GM12874 (cell line): ENCODE results near the gene XPO4.

ENCODE experiments used
- TF ChIP-seq, protein P1 (sequence below): IDR thresholded peaks from 2 replicates; pipeline ENCODE4 v1.5.1; 2011; ENCODE audit warnings: low read depth, mild to moderate bottlenecking, control low read depth, low read length, moderate library complexity; ENCODE audit not compliant: insufficient read depth

Gene XPO4

DNA sequence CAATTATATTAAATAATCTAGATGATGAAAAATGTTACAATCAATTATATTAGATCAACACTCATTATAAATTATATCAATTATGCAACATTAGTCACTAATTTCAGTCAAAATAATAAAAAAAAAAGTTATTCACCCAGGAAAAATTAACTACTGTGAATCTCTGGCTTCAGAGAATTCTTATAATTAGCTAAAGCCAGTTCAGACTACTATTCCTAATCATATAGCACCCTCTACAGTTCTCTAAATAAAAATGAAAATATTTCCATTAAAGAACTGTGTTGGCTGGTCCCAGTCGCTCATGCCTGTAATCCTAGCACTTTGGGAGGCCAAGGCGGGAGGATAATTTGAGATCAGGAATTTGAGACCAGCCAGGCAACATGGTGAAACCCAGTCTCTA, 33.0 kb downstream of the XPO4 start:
- TF ChIP-seq, protein P1, sequence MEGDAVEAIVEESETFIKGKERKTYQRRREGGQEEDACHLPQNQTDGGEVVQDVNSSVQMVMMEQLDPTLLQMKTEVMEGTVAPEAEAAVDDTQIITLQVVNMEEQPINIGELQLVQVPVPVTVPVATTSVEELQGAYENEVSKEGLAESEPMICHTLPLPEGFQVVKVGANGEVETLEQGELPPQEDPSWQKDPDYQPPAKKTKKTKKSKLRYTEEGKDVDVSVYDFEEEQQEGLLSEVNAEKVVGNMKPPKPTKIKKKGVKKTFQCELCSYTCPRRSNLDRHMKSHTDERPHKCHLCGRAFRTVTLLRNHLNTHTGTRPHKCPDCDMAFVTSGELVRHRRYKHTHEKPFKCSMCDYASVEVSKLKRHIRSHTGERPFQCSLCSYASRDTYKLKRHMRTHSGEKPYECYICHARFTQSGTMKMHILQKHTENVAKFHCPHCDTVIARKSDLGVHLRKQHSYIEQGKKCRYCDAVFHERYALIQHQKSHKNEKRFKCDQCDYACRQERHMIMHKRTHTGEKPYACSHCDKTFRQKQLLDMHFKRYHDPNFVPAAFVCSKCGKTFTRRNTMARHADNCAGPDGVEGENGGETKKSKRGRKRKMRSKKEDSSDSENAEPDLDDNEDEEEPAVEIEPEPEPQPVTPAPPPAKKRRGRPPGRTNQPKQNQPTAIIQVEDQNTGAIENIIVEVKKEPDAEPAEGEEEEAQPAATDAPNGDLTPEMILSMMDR, result no peak

DNA sequence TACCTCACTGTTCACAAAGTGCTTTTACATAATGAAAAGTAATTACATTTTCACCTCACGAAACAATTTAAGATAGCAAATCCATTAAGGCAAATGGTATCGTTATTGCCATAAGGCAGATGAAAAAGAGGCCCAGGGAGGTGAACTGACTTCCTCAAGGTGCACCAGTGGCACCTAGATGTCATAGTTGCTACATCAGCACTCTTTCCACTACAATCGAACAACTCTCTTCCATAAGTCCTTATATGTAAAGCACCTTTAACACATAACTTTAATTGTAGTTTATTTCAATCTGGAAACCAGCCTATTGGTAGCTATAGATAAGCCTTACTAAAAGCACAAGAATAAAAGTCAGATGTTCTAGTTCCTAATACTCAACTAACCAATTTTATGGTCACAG, 35.1 kb downstream of the XPO4 start:
- TF ChIP-seq, protein P1, result no peak

DNA sequence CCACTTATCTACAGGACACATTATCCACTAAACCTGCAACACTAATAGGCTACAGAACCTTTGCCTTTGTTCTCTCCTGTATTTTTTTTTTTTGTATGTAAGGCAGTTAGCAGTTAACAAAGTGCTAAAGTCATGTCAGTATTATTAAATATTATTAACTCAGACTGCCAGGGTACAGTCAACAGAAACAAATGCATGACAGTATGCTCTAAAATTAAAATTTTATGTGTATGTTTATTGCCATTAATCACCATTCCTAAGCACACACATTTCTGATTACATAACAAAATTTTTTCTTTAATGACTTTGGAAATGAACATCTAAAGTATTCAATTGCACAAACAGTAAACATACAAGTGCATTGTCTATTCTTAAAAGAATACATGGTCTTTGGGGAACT, 41.7 kb downstream of the XPO4 start:
- TF ChIP-seq, protein P1, result no peak

DNA sequence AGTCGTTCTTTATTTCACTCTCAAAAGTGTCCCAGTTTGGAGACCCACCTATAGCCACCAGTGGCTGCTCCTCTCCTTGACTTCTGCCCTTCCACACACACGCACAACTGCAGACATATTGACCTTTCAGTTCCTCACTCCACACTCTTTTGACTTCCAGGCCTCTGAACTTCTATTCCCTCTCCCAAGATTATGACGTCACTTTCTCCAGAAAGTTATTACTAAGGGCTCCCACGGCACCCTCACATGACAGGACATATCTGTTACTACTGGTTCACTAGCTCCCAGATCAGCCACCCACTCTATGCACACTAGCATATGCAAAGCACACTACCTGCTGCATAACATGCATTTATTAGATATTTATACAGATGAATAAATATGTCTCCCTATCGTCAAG, 45.9 kb downstream of the XPO4 start:
- TF ChIP-seq, protein P1, result no peak

DNA sequence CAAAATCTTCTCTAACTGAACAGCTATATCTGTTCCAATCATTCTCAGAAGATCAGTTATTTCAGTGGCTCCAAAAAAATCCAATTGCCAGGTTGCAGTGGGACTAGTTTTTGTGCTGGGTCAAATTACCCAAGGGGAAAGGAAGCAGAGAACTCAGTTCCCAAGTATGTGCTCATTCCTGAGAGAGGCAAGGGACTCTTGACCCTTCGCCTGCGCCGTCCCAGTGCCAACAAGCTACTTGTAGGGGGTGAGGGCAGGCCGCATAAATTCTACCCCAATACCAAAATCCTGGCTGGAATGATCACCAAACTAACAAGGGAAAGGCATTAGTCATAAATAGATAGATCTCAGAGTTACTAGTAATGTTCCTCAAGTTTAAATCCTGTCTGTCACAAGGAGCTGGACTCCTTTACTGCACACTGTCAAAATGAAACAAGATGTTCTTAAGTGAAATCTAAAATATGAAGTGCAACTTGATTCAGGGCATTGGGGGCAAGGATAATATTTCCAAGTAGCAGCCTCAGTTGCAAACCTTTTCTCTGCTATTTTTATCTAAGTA, 50.6 kb downstream of the XPO4 start:
- TF ChIP-seq, protein P1, result no peak

DNA sequence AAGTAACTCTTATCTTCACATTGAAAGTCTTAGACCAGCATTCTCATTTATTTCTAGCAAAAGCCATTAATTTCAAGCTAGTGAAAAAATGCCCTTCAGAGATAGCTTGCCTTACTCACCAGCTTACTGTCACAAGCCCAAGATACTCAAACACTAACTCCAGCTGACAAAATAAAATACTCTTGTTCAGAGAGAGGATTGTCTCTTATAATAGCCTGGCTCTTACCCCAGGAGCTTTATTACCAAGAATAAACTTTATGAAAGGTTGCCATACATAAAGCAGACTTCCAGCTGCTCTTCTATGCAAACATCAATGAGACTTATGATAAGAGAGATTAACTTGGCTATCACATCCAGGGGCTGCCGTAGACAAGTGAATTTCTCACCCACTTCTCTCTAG, 53.6 kb downstream of the XPO4 start:
- TF ChIP-seq, protein P1, result no peak

DNA sequence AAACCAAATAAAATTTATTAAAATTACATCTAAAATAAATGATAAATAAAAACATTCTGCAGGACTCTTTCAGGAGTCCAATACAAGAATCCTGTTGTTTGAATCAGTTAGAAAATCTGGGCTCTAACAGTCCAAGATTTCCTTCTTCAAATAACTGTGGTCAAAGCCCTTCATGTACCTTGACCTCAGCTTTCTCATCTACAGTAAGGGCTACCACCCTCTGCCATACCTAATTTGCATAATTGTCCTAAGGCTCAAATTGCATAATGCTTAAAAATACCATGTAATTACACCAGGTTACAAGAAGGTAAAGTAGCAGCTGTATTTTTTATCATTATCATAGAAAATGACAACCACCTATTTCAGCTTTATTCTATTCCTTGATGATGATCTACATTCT, 54.3 kb downstream of the XPO4 start:
- TF ChIP-seq, protein P1, result no peak
